Uterus (tissue), 4 donors: ENCODE measurements around the gene MDM4. TPM values are rescaled to one million over a fixed set of nuclear protein-coding genes. Genes with fewer than 3 reads are reported as not detected.
A peak's percentile ranks its signal among the peaks of the same experiment; 100 is the strongest.

Experiments
- DNase-seq, 2 donors: peaks; one replicate each; pipeline ENCODE4 v3.0.0-alpha.2; 2019 to 2020
- H3K27ac ChIP-seq, 2 donors: fragments of 200-600 bp; sonication (generic); 1 replicate in 1 of 2; 2 replicates in 1 of 2; pipeline ENCODE4 v1.5.1; 2016 to 2018
- H3K27me3 ChIP-seq, 2 donors: fragments of 200-600 bp; sonication (generic); one replicate each; pipeline ENCODE4 v1.5.1; 2018 to 2019; ENCODE audit warnings: control low read depth in 1 of 2
- H3K36me3 ChIP-seq, 2 donors: fragments of 200-600 bp; sonication (generic); one replicate each; pipeline ENCODE4 v1.5.1; 2019; ENCODE audit warnings: control low read depth in 1 of 2
- H3K4me1 ChIP-seq, 2 donors: fragments of 200-600 bp; sonication (generic); one replicate each; pipeline ENCODE4 v1.5.1; 2018 to 2019; ENCODE audit warnings: control low read depth in 1 of 2
- H3K4me3 ChIP-seq, 2 donors: fragments of 200-600 bp; sonication (generic); 1 replicate in 1 of 2; 2 replicates in 1 of 2; pipeline ENCODE4 v1.5.1; 2018 to 2019; ENCODE audit warnings: mild to moderate bottlenecking in 1 of 2
- H3K9me3 ChIP-seq, 2 donors: fragments of 200-600 bp; sonication (generic); one replicate each; pipeline ENCODE4 v1.5.1; 2019; ENCODE audit warnings: control low read depth in 1 of 2
- CTCF ChIP-seq, 4 experiments: fragments of 200-600 bp in 2 of 4; fragments of 450-650 bp in 2 of 4; sonication (generic) in 2 of 4; IDR thresholded peaks; one replicate each; pipeline ENCODE4 v1.5.1; 2016 to 2019; ENCODE audit warnings: antibody characterized with exemption in 4 of 4, mild to moderate bottlenecking in 2 of 4, moderate library complexity in 1 of 4
- POLR2A ChIP-seq, 2 donors: fragments of 450-650 bp; IDR thresholded peaks; one replicate each; pipeline ENCODE4 v1.6.1; 2016; ENCODE audit warnings: antibody characterized with exemption in 2 of 2, mild to moderate bottlenecking in 1 of 2, moderate library complexity in 1 of 2
- intact Hi-C: fragments of 100-400 bp; cut with DNase I; formaldehyde crosslinking; loops from one replicate; pipeline ENCODE4 v1.15.1; 2023; ENCODE audit warnings: low total_unique reads
- total RNA-seq, 4 donors: library from RNA; depleted of rRNA in 3 of 4; stranded (reverse); fragments of >200 nt in 3 of 4; gene quantifications; one replicate each; pipeline versions ENCODE4 v1.1.0 to v1.2.4, GENCODE V29; 2014 to 2023
- donor health status: DM: yes; HTN: yes; CAD: no.

MDM4 gene
- total RNA-seq, 4 donors from 2014 or later: 31.0 to 141 (median 134) TPM

- no peak for TF ChIP-seq CTCF (IDR thresholded peaks at IDR 0.05)
- no peak for TF ChIP-seq POLR2A (IDR thresholded peaks at IDR 0.05)
Observed at GRCh38 chr1:204495777-204496176, 20.4 kb upstream of the MDM4 start.

GRCh38 chr1:204498981-204499380, 17.2 kb upstream of the MDM4 start:
- Histone ChIP-seq H3K4me1 (no peaks in the 10 kb centered on the region), H3K9me3 (no peaks in the 10 kb centered on the region), H3K36me3 (no peaks in the 10 kb centered on the region), H3K27ac (no peak overlapping the region), H3K4me3 (no peak overlapping the region), H3K27me3 (no peaks in the 10 kb centered on the region)
- intact Hi-C loops: no loop called here
- no peak for DNase-seq
- no peak for TF ChIP-seq CTCF (IDR thresholded peaks at IDR 0.05)
- TF ChIP-seq POLR2A (IDR thresholded peaks at IDR 0.05): no peak

More at GRCh38 chr1:204495777-204496176, 20.4 kb upstream of the MDM4 start:
- Histone ChIP-seq H3K27ac (peak overlapping the region; percentile 87 to 90), H3K4me1 (no peaks in the 10 kb centered on the region), H3K27me3 (no peaks in the 10 kb centered on the region), H3K36me3 (no peaks in the 10 kb centered on the region), H3K9me3 (no peaks in the 10 kb centered on the region), H3K4me3 (no peak overlapping the region)
- no peak for DNase-seq
- intact Hi-C loops: no loop called here

GRCh38 chr1:204499511-204500468, 16.4 kb upstream of the MDM4 start:
- TF ChIP-seq POLR2A (IDR thresholded peaks at IDR 0.05) (no peak), CTCF (IDR thresholded peaks at IDR 0.05) (no peak)
- intact Hi-C loops: loop anchor here (5.0 kb wide), 2 partner anchors 52 to 67 kb away; no protein-coding TSS in a partner anchor
- H3K9me3 ChIP-seq: no peaks in the 10 kb centered on the region
- DNase-seq: no peak
- no peaks in the 10 kb centered on the region for H3K4me1 ChIP-seq
- H3K27me3 ChIP-seq: no peaks in the 10 kb centered on the region
- no peak overlapping the region for H3K27ac ChIP-seq
- no peaks in the 10 kb centered on the region for H3K36me3 ChIP-seq
- no peak overlapping the region for H3K4me3 ChIP-seq

GRCh38 chr1:204502241-204502640, 14.0 kb upstream of the MDM4 start:
- Histone ChIP-seq H3K4me1 (no peaks in the 10 kb centered on the region), H3K27ac (no peak overlapping the region), H3K4me3 (no peak overlapping the region), H3K27me3 (no peaks in the 10 kb centered on the region), H3K9me3 (no peaks in the 10 kb centered on the region), H3K36me3 (no peaks in the 10 kb centered on the region)
- intact Hi-C loops: loop anchor here (5.0 kb wide), 2 partner anchors 55 to 70 kb away; no protein-coding TSS in a partner anchor
- DNase-seq: no peak
- TF ChIP-seq POLR2A (IDR thresholded peaks at IDR 0.05): no peak
- TF ChIP-seq CTCF (IDR thresholded peaks at IDR 0.05): no peak
